Endodermal cell (in vitro differentiated cells): ENCODE results near the gene COQ2. TPM values are rescaled to one million over a fixed set of nuclear protein-coding genes. Genes with fewer than 3 reads are reported as not detected.

Source experiments
- DNase-seq: peaks from one replicate; pipeline ENCODE4 v3.0.0-alpha.2; 2017
- H3K27ac ChIP-seq: 2 replicates; pipeline ENCODE4 v1.5.1; 2013; ENCODE audit warnings: mild to moderate bottlenecking, low read depth, low read length, moderate library complexity
- H3K27me3 ChIP-seq: 2 replicates; pipeline ENCODE4 v1.6.1; 2013; ENCODE audit warnings: mild to moderate bottlenecking, low read length, moderate library complexity; ENCODE audit not compliant: insufficient read depth, control insufficient read depth, poor library complexity, severe bottlenecking
- H3K36me3 ChIP-seq: 2 replicates; pipeline ENCODE4 v1.7.0; 2013; ENCODE audit warnings: mild to moderate bottlenecking, low read length, moderate library complexity; ENCODE audit not compliant: control insufficient read depth, insufficient read depth
- H3K4me1 ChIP-seq: one replicate; pipeline ENCODE4 v1.7.0; 2013; ENCODE audit warnings: low read length; ENCODE audit not compliant: control insufficient read depth, insufficient read depth
- H3K4me3 ChIP-seq: 2 replicates; pipeline ENCODE4 v1.5.1; 2013; ENCODE audit warnings: mild to moderate bottlenecking, low read length, moderate library complexity
- H3K9ac ChIP-seq: 2 replicates; pipeline ENCODE4 v1.6.1; 2013; ENCODE audit warnings: mild to moderate bottlenecking, low read length, moderate library complexity; ENCODE audit not compliant: poor library complexity, severe bottlenecking; ENCODE audit errors: extremely low read depth
- H3K9me3 ChIP-seq: 2 replicates; pipeline ENCODE4 v1.6.1; 2013; ENCODE audit warnings: mild to moderate bottlenecking, low read length, moderate library complexity; ENCODE audit not compliant: control insufficient read depth
- H3K27ac Mint-ChIP-seq: 2 replicates; pipeline ENCODE4 v1.8.0; 2020; ENCODE audit warnings: mixed read lengths
- H3K27me3 Mint-ChIP-seq: 2 replicates; pipeline ENCODE4 v1.8.0; 2021; ENCODE audit warnings: mild to moderate bottlenecking, mixed read lengths; ENCODE audit not compliant: insufficient read depth
- H3K36me3 Mint-ChIP-seq: 2 replicates; pipeline ENCODE4 v1.8.0; 2020; ENCODE audit warnings: low read depth, mixed read lengths
- H3K4me1 Mint-ChIP-seq: 2 replicates; pipeline ENCODE4 v1.8.0; 2020; ENCODE audit warnings: mixed read lengths
- H3K4me3 Mint-ChIP-seq: 2 replicates; pipeline ENCODE4 v1.8.0; 2020; ENCODE audit warnings: mild to moderate bottlenecking, moderate library complexity, mixed read lengths
- H3K9me3 Mint-ChIP-seq: 2 replicates; pipeline ENCODE4 v1.8.0; 2020; ENCODE audit warnings: mild to moderate bottlenecking, mixed read lengths
- WGBS, 2 experiments: methylation state at CpG; one replicate each; pipeline versions ENCODE4 v1.1.5 to v1.1.7; 2013; ENCODE audit warnings: missing lambda C conversion rate in 2 of 2, mixed read lengths in 1 of 2; ENCODE audit not compliant: insufficient coverage in 1 of 2, insufficient read length in 1 of 2; 5-methylcytosine and 5-hydroxymethylcytosine counted together
- total RNA-seq, 2 donors: library from RNA; stranded (reverse); fragmentation: NEBNext Ultra II Directional in 1 of 2; extraction: Animal tissue kit (Norgen Biotek cat#: 25700) in 1 of 2; gene quantifications; 2 replicates in 1 of 2; 3 replicates in 1 of 2; pipeline ENCODE4 v1.2.1, GENCODE V29; 2021
- TF ChIP-seq, protein P1 (sequence below): fragments of 200-600 bp; sonication (generic); conservative IDR thresholded peaks from 2 replicates; pipeline ENCODE4 v1.5.0; 2021; ENCODE audit warnings: antibody characterized with exemption, mild to moderate bottlenecking

The COQ2 gene
- total RNA-seq, 2 donors from 2014 or later = 17.7 to 18.4 TPM

DNA sequence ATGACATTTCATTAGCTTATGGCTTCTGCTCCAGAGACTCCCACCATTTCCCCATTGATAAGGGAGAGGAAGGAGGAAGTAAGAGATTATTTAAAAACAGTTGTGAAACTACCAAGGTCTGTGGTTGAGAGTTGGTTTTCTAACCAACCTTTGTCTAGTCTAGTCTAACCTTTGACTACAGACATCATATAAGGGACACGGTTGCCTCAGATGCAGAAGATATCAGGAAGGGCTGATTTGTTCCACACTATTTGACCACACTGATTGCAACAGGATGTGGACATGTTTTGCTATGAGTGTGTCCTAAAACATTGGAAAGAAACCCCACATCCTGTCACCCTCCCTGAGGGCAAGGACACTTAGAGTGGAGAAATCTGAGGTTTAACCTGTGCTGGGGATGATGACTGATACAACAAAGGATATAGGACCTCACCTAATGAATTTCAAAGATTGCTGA, 53.0 kb downstream of the COQ2 start:
- no peak overlapping the region for H3K27ac ChIP-seq
- H3K9me3 ChIP-seq = no peaks in the 10 kb centered on the region
- H3K4me1 Mint-ChIP-seq = peaks cover 29% of the 10 kb centered on the region
- H3K9ac ChIP-seq = no peak overlapping the region
- no peaks in the 10 kb centered on the region for H3K36me3 Mint-ChIP-seq
- TF ChIP-seq, protein P1, sequence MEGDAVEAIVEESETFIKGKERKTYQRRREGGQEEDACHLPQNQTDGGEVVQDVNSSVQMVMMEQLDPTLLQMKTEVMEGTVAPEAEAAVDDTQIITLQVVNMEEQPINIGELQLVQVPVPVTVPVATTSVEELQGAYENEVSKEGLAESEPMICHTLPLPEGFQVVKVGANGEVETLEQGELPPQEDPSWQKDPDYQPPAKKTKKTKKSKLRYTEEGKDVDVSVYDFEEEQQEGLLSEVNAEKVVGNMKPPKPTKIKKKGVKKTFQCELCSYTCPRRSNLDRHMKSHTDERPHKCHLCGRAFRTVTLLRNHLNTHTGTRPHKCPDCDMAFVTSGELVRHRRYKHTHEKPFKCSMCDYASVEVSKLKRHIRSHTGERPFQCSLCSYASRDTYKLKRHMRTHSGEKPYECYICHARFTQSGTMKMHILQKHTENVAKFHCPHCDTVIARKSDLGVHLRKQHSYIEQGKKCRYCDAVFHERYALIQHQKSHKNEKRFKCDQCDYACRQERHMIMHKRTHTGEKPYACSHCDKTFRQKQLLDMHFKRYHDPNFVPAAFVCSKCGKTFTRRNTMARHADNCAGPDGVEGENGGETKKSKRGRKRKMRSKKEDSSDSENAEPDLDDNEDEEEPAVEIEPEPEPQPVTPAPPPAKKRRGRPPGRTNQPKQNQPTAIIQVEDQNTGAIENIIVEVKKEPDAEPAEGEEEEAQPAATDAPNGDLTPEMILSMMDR = no peak
- H3K4me1 ChIP-seq = peaks cover 5% of the 10 kb centered on the region
- H3K27ac Mint-ChIP-seq = no peak overlapping the region
- H3K9me3 Mint-ChIP-seq = no peaks in the 10 kb centered on the region
- no peaks in the 10 kb centered on the region for H3K27me3 ChIP-seq
- no peaks in the 10 kb centered on the region for H3K36me3 ChIP-seq
- DNase-seq = no peak
- H3K4me3 ChIP-seq = no peak overlapping the region
- H3K27me3 Mint-ChIP-seq = no peaks in the 10 kb centered on the region
- H3K4me3 Mint-ChIP-seq = no peak overlapping the region
- 94% methylated on average over 1 of the region's 1 CpG; no CpG with 5 or more reads in 1 of the 2 experiments for WGBS, 2 experiments

DNA sequence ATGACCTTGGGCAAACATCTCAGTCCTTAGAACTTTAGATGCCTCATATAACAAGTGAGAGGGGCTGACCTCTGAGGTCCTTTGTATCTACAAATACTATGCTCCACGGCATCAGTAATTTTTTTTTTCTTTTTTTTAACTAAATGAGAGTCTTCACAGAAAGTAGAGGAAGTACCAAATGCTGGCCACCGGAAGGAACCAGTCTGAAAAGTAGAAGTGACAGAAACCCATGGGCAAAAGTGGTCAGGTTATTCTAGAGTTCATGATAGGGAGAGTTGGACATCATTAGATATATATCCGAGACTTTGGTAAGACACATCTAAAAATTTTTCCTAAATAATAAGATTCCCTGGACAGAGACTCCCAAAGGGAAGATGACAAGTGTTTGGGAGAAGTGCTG, 53.7 kb downstream of the COQ2 start:
- Histone ChIP-seq H3K36me3 (no peaks in the 10 kb centered on the region), H3K9ac (no peak overlapping the region), H3K4me1 (peaks cover 5% of the 10 kb centered on the region), H3K4me3 (no peak overlapping the region), H3K27ac (no peak overlapping the region), H3K9me3 (no peaks in the 10 kb centered on the region), H3K27me3 (no peaks in the 10 kb centered on the region)
- no peaks in the 10 kb centered on the region for H3K36me3 Mint-ChIP-seq
- no peak for DNase-seq
- H3K27ac Mint-ChIP-seq = no peak overlapping the region
- TF ChIP-seq, protein P1 = no peak
- no peaks in the 10 kb centered on the region for H3K9me3 Mint-ChIP-seq
- H3K27me3 Mint-ChIP-seq = no peaks in the 10 kb centered on the region
- no peak overlapping the region for H3K4me3 Mint-ChIP-seq
- peaks cover 25% of the 10 kb centered on the region for H3K4me1 Mint-ChIP-seq
- 95 to 100% methylated on average over 1 to 2 of the region's 3 CpGs for WGBS, 2 experiments

DNA sequence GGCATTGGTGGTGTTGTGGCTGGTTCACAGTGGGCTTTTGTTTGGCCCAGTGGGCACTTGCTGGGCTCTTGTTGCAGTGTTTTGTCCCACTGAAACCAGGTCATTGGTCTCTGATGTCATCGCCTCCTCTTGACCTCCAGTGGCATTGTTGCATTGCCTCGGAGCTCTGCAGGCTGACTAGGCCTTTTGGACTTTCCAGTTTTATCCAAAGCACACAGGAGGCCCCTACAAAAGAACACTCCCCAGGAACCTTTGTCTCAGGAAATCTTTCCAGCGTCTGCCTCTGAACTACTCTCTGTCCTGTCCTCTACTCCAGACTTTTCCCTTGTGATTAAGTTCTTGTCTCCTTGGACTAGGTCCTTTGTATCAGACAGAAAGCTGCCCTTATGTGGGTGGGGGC, 54.8 kb downstream of the COQ2 start:
- no peak for DNase-seq
- H3K27me3 ChIP-seq = no peaks in the 10 kb centered on the region
- H3K9ac ChIP-seq = no peak overlapping the region
- H3K36me3 ChIP-seq = no peaks in the 10 kb centered on the region
- H3K27ac Mint-ChIP-seq = no peak overlapping the region
- no peak overlapping the region for H3K27ac ChIP-seq
- H3K9me3 ChIP-seq = no peaks in the 10 kb centered on the region
- no peak overlapping the region for H3K4me3 ChIP-seq
- peaks cover under 1% of the 10 kb centered on the region for H3K4me1 ChIP-seq
- TF ChIP-seq, protein P1 = no peak
- H3K4me3 Mint-ChIP-seq = no peak overlapping the region
- no peaks in the 10 kb centered on the region for H3K27me3 Mint-ChIP-seq
- WGBS, 2 experiments = 71 to 86% methylated on average over 2 to 3 of the region's 3 CpGs
- H3K9me3 Mint-ChIP-seq = no peaks in the 10 kb centered on the region
- H3K4me1 Mint-ChIP-seq = peaks cover 14% of the 10 kb centered on the region
- H3K36me3 Mint-ChIP-seq = no peaks in the 10 kb centered on the region
